Astrocyte (in vitro differentiated cells and primary cell): ENCODE data around the gene RASL11A. TPM values are rescaled to one million over a fixed set of nuclear protein-coding genes. Genes with fewer than 3 reads are reported as not detected.

ENCODE experiments used
- DNase-seq: peaks from one replicate; pipeline ENCODE4 v3.0.0-alpha.2; 2010; ENCODE audit warnings: low read depth
- FAIRE-seq: peaks from 2 replicates; lab custom pipeline; 2011; peaks lifted over from hg19 to GRCh38; lab: Jason Lieb, UNC
- H2AFZ ChIP-seq: 2 replicates; pipeline ENCODE4 v1.6.0; 2012; ENCODE audit warnings: low read depth, low read length, inconsistent platforms
- H3K27ac ChIP-seq: 2 replicates; pipeline ENCODE4 v1.5.1; 2011; ENCODE audit warnings: low read depth, low read length, inconsistent platforms
- H3K27me3 ChIP-seq: 2 replicates; pipeline ENCODE4 v1.6.0; 2011; ENCODE audit warnings: low read length, inconsistent platforms; ENCODE audit not compliant: insufficient read depth
- H3K36me3 ChIP-seq: 2 replicates; pipeline ENCODE4 v1.5.1; 2011; ENCODE audit warnings: low read length, inconsistent platforms; ENCODE audit not compliant: insufficient read depth
- H3K4me1 ChIP-seq: 2 replicates; pipeline ENCODE4 v1.5.1; 2011; ENCODE audit warnings: low read length, inconsistent platforms; ENCODE audit not compliant: insufficient read depth
- H3K4me2 ChIP-seq: 2 replicates; pipeline ENCODE4 v1.6.0; 2012; ENCODE audit warnings: low read length, inconsistent platforms
- H3K4me3 ChIP-seq: 2 replicates; pipeline ENCODE4 v1.5.1; 2011; ENCODE audit warnings: low read depth, mild to moderate bottlenecking, low read length, inconsistent platforms; ENCODE audit not compliant: insufficient read depth
- H3K79me2 ChIP-seq: 2 replicates; pipeline ENCODE4 v1.6.0; 2012; ENCODE audit warnings: mild to moderate bottlenecking, low read length, inconsistent platforms; ENCODE audit not compliant: insufficient read depth
- H3K9ac ChIP-seq: 2 replicates; pipeline ENCODE4 v1.6.0; 2012; ENCODE audit warnings: mild to moderate bottlenecking, low read length, inconsistent platforms
- H3K9me3 ChIP-seq: 2 replicates; pipeline ENCODE4 v1.5.1; 2012; ENCODE audit warnings: low read depth, mild to moderate bottlenecking, low read length, inconsistent platforms; ENCODE audit not compliant: insufficient read depth
- H4K20me1 ChIP-seq: 2 replicates; pipeline ENCODE4 v1.6.0; 2012; ENCODE audit warnings: low read length, inconsistent platforms; ENCODE audit not compliant: insufficient read depth
- H3K27ac Mint-ChIP-seq: one replicate; pipeline ENCODE4 v1.8.0; 2021; ENCODE audit warnings: mild to moderate bottlenecking, mixed read lengths; ENCODE audit not compliant: unreplicated experiment
- H3K27me3 Mint-ChIP-seq: one replicate; pipeline ENCODE4 v1.8.0; 2021; ENCODE audit warnings: low read depth, mixed read lengths; ENCODE audit not compliant: unreplicated experiment
- H3K36me3 Mint-ChIP-seq: one replicate; pipeline ENCODE4 v1.8.0; 2021; ENCODE audit warnings: low read depth, mixed read lengths; ENCODE audit not compliant: unreplicated experiment
- H3K4me1 Mint-ChIP-seq: one replicate; pipeline ENCODE4 v1.8.0; 2021; ENCODE audit warnings: low read depth, mixed read lengths; ENCODE audit not compliant: unreplicated experiment
- H3K4me3 Mint-ChIP-seq: one replicate; pipeline ENCODE4 v1.8.0; 2021; ENCODE audit warnings: mild to moderate bottlenecking, moderate library complexity, mixed read lengths; ENCODE audit not compliant: unreplicated experiment
- H3K9me3 Mint-ChIP-seq: one replicate; pipeline ENCODE4 v1.8.0; 2021; ENCODE audit warnings: mild to moderate bottlenecking, mixed read lengths; ENCODE audit not compliant: unreplicated experiment
- CTCF ChIP-seq: IDR thresholded peaks from 2 replicates; pipeline ENCODE4 v1.5.1; 2011; ENCODE audit warnings: low read depth, mild to moderate bottlenecking, inconsistent platforms, low read length, moderate library complexity; ENCODE audit not compliant: insufficient read depth
- EZH2 ChIP-seq: IDR thresholded peaks from 2 replicates; pipeline ENCODE4 v1.6.1; 2012; ENCODE audit warnings: mild to moderate bottlenecking, low read length, inconsistent platforms; ENCODE audit not compliant: insufficient read depth
- total RNA-seq: library from RNA; stranded (reverse); gene quantifications from 2 replicates; pipeline ENCODE4 v1.2.1, GENCODE V29; 2021

RASL11A gene
- total RNA-seq, 1 donor from 2014 or later: 2.2 TPM

- H3K4me3 ChIP-seq: no peak overlapping the region
- no peaks in the 10 kb centered on the region for H3K79me2 ChIP-seq
- H2AFZ ChIP-seq: no peak overlapping the region
- no peak overlapping the region for H3K9ac ChIP-seq
- Mint-ChIP-seq H3K4me3 (no peak overlapping the region), H3K27ac (no peak overlapping the region), H3K36me3 (no peaks in the 10 kb centered on the region), H3K9me3 (no peaks in the 10 kb centered on the region), H3K27me3 (peaks cover 25% of the 10 kb centered on the region), H3K4me1 (no peaks in the 10 kb centered on the region)
- H4K20me1 ChIP-seq: peaks cover 4% of the 10 kb centered on the region
- H3K4me2 ChIP-seq: no peak overlapping the region
- FAIRE-seq (no peak), DNase-seq (no peak)
- H3K9me3 ChIP-seq: no peaks in the 10 kb centered on the region
- H3K27me3 ChIP-seq: no peaks in the 10 kb centered on the region
- H3K27ac ChIP-seq: no peak overlapping the region
- H3K36me3 ChIP-seq: no peaks in the 10 kb centered on the region
- peaks cover 12% of the 10 kb centered on the region for H3K4me1 ChIP-seq
- TF ChIP-seq EZH2: no peak
- no peak for TF ChIP-seq CTCF
Observed at GRCh38 chr13:27276188-27276587, 5.6 kb downstream of the RASL11A start.

- FAIRE-seq (no peak), DNase-seq (no peak)
- no peaks in the 10 kb centered on the region for H3K4me1 Mint-ChIP-seq
- H3K4me3 Mint-ChIP-seq: no peak overlapping the region
- no peak overlapping the region for H3K27ac Mint-ChIP-seq
- H3K36me3 Mint-ChIP-seq: no peaks in the 10 kb centered on the region
- Histone ChIP-seq H3K27me3 (no peaks in the 10 kb centered on the region), H3K36me3 (no peaks in the 10 kb centered on the region), H3K4me1 (no peaks in the 10 kb centered on the region), H3K4me2 (no peak overlapping the region), H4K20me1 (no peaks in the 10 kb centered on the region), H2AFZ (no peak overlapping the region), H3K9me3 (no peaks in the 10 kb centered on the region), H3K4me3 (no peak overlapping the region), H3K79me2 (no peaks in the 10 kb centered on the region), H3K9ac (no peak overlapping the region), H3K27ac (no peak overlapping the region)
- peaks cover 15% of the 10 kb centered on the region for H3K27me3 Mint-ChIP-seq
- H3K9me3 Mint-ChIP-seq: no peaks in the 10 kb centered on the region
- TF ChIP-seq CTCF (no peak), EZH2 (no peak)
Observed at GRCh38 chr13:27279506-27279905, 8.9 kb downstream of the RASL11A start.

GRCh38 chr13:27280009-27280656, 9.5 kb downstream of the RASL11A start:
- no peaks in the 10 kb centered on the region for H3K79me2 ChIP-seq
- Mint-ChIP-seq H3K9me3 (no peaks in the 10 kb centered on the region), H3K4me1 (no peaks in the 10 kb centered on the region), H3K27me3 (peaks cover 10% of the 10 kb centered on the region), H3K27ac (no peak overlapping the region), H3K36me3 (no peaks in the 10 kb centered on the region), H3K4me3 (no peak overlapping the region)
- no peak overlapping the region for H3K9ac ChIP-seq
- no peak overlapping the region for H3K4me2 ChIP-seq
- DNase-seq (no peak), FAIRE-seq (no peak)
- no peaks in the 10 kb centered on the region for H3K36me3 ChIP-seq
- H3K4me1 ChIP-seq: no peaks in the 10 kb centered on the region
- no peak overlapping the region for H3K27ac ChIP-seq
- no peak overlapping the region for H2AFZ ChIP-seq
- no peak for TF ChIP-seq EZH2
- TF ChIP-seq CTCF: no peak
- H3K27me3 ChIP-seq: no peaks in the 10 kb centered on the region
- H3K4me3 ChIP-seq: no peak overlapping the region
- no peaks in the 10 kb centered on the region for H4K20me1 ChIP-seq
- H3K9me3 ChIP-seq: no peaks in the 10 kb centered on the region
